ENCODE results near the gene RAPSN. TPM values are rescaled to one million over a fixed set of nuclear protein-coding genes. Genes with fewer than 3 reads are reported as not detected.

Gene RAPSN
- total RNA-seq, 3 donors from 2014 or later: 0.64 TPM; not detected in 2

GRCh38 chr11:47431356-47432083, 17.4 kb downstream of the RAPSN start:
- H3K27me3 ChIP-seq: no peaks in the 10 kb centered on the region
- TF ChIP-seq POLR2AphosphoS5 (IDR thresholded peaks at IDR 0.05) (no peak), CTCF (IDR thresholded peaks at IDR 0.05) (no peak), POLR2A (IDR thresholded peaks at IDR 0.05) (no peak)
- no peaks in the 10 kb centered on the region for H3K4me1 ChIP-seq
- intact Hi-C loops (cut with DNase I; ENCODE audit: low total_unique reads): no loop called here
- H3K4me3 ChIP-seq: no peak overlapping the region
- no peaks in the 10 kb centered on the region for H3K9me3 ChIP-seq
- no peak overlapping the region for H3K27ac ChIP-seq
- no peaks in the 10 kb centered on the region for H3K36me3 ChIP-seq
- DNase-seq (ENCODE audit: low spot score in 2 of 2): no peak

GRCh38 chr11:47430524-47430923, 18.4 kb downstream of the RAPSN start:
- intact Hi-C loops (cut with DNase I; ENCODE audit: low total_unique reads): no loop called here
- TF ChIP-seq CTCF (IDR thresholded peaks at IDR 0.05): no peak
- no peak for TF ChIP-seq POLR2AphosphoS5 (IDR thresholded peaks at IDR 0.05)
- no peak for TF ChIP-seq POLR2A (IDR thresholded peaks at IDR 0.05)
- Histone ChIP-seq H3K27me3 (no peaks in the 10 kb centered on the region), H3K4me3 (no peak overlapping the region), H3K27ac (no peak overlapping the region), H3K36me3 (no peaks in the 10 kb centered on the region), H3K4me1 (peaks cover 0 to 2% of the 10 kb centered on the region in 2 donors), H3K9me3 (no peaks in the 10 kb centered on the region)
- DNase-seq (ENCODE audit: low spot score in 2 of 2): no peak

- Histone ChIP-seq H3K27ac (peak within 1 kb of the TSS; percentile 94 to 96), H3K4me3 (peak within 1 kb of the TSS; percentile 84 to 95 (median 91)), H3K9me3 (no peaks in the 10 kb centered on the region), H3K27me3 (no peaks in the 10 kb centered on the region), H3K36me3 (no peaks in the 10 kb centered on the region), H3K4me1 (peaks cover 4 to 9% of the 10 kb centered on the region in 2 donors)
- intact Hi-C loops (cut with DNase I; ENCODE audit: low total_unique reads): no loop called here
- peak; percentile 98 to 99 for DNase-seq (ENCODE audit: low spot score in 2 of 2)
- TF ChIP-seq POLR2A (IDR thresholded peaks at IDR 0.05) (peak; percentile 74), POLR2AphosphoS5 (IDR thresholded peaks at IDR 0.05) (peak; percentile 57 to 92 (median 78)), CTCF (IDR thresholded peaks at IDR 0.05) (no peak)
Observed at GRCh38 chr11:47426062-47426956, 22.6 kb downstream of the RAPSN start, which contains the start of gene PSMC3. Gene PSMC3 (minus strand): TSS chr11:47426439. CDS start chr11:47426279, 160 bp downstream.

GRCh38 chr11:47425611-47426010, 23.3 kb downstream of the RAPSN start:
- intact Hi-C loops (cut with DNase I; ENCODE audit: low total_unique reads): no loop called here
- no peak for DNase-seq (ENCODE audit: low spot score in 2 of 2)
- TF ChIP-seq POLR2AphosphoS5 (IDR thresholded peaks at IDR 0.05): no peak
- TF ChIP-seq POLR2A (IDR thresholded peaks at IDR 0.05): no peak
- no peak for TF ChIP-seq CTCF (IDR thresholded peaks at IDR 0.05)

More at GRCh38 chr11:47425611-47426010, 23.3 kb downstream of the RAPSN start:
- Histone ChIP-seq H3K27ac (peak overlapping the region; percentile 94 to 96), H3K27me3 (no peaks in the 10 kb centered on the region), H3K9me3 (no peaks in the 10 kb centered on the region), H3K36me3 (no peaks in the 10 kb centered on the region), H3K4me1 (peaks cover 4 to 9% of the 10 kb centered on the region in 2 donors), H3K4me3 (peak overlapping the region; percentile 84 to 95 (median 91))
